Diencephalon (tissue), 1 donor: Measurements from ENCODE around the gene FBXW2. TPM values are rescaled to one million over a fixed set of nuclear protein-coding genes. Genes with fewer than 3 reads are reported as not detected.

ENCODE experiments used
- total RNA-seq: library from RNA; depleted of rRNA; stranded (reverse); fragments of >200 nt; gene quantifications from one replicate; pipeline ENCODE4 v1.2.3, GENCODE V29; 2014

FBXW2 gene, protein sequence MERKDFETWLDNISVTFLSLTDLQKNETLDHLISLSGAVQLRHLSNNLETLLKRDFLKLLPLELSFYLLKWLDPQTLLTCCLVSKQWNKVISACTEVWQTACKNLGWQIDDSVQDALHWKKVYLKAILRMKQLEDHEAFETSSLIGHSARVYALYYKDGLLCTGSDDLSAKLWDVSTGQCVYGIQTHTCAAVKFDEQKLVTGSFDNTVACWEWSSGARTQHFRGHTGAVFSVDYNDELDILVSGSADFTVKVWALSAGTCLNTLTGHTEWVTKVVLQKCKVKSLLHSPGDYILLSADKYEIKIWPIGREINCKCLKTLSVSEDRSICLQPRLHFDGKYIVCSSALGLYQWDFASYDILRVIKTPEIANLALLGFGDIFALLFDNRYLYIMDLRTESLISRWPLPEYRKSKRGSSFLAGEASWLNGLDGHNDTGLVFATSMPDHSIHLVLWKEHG
- 63.7 TPM for total RNA-seq

DNA sequence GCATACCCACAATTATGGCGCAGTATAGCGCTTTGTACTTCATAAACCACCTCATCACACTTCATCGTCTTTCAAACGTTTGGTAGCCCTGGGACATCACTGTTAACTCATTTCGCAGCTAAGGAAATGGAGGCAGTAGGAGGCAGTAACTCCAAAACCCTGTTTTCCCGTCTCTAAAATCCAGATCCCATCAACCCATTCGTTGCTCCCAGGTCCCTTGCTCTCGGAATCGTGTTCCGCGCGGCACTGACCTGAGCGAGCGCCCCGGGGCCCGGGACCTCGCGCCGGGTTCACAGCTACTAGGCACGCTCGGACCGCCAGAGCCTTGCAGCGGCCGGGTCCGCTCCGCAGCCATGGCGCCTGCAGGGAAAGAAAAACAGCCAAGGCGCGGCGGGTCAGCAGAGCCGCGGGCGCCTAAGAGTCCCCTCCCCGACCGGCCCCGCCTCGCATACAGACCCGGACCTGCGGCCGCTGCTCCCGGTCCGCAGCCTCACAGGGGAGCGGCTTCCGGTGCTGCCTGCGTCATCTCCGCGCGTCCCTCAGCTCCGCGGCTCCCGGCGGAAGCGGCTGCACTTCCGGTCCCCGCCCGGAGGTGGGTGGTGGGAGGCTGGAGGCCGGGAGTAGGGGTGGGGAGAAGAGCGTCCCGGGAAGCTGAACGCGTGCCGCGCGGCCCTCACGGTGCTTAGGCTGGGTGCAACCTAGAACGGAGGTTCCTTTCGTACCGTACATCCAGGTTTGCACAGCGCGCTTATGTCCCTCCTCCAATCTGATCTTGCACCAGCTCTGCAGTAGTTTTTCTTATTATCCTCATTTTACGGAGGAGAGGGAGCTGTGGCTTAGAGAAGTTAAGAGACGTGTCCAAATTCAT lies at the start of gene FBXW2:
Gene FBXW2 (minus strand): TSS at position 519 of the 868 bp plus-strand sequence. CDS start 5,158 bp downstream, outside the sequence.

DNA sequence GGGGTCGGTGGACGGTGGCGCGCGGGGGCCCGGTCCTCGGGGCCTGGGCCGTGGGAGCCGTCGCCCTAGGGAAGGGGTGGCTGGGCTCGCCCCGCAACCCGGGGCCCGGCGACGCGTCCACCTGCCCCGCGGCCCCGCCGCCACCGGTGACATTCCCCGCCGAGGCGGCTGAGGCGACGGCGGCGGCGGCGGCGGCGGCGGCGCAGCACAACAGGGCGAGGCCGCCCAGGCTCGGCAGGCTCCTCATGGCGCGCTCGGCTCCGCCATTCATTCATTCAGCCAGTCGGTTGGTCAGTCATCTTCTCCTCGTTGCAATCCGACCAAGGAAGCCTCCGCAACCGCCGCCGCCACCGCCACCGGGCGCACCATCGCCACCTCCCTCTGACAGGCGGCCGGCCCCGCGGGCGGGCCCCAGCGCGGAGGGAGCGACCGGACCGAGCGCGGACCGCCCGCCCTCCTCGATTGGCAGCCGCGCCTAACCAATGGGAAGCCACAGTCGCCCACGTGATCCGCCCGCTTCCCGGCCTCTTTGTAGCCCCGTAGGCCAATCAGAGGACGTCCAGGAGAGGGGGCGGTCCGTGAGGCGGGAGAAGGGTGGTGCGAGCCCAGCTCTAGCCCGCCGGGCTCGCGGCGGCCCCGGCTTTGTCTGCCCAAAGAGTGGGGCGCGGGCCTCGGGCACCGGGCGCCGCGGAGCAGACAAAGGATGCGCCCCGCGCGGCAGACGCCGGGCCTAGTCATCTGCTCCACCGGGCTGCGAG lies 78.9 kb downstream of the FBXW2 start, which contains the start of gene MEGF9:
Gene MEGF9 (minus strand): TSS at position 383 of the 758 bp plus-strand sequence. CDS start 112 bp downstream, at position 271.

Other genes with a start within 250 kb of the FBXW2 start
- gene CDK5RAP2, start 213.2 kb downstream of the FBXW2 start, total RNA-seq, result 33.9 TPM
- gene MEGF9, start 78.9 kb downstream of the FBXW2 start, total RNA-seq, result 60.7 TPM
- gene PSMD5, start 49.5 kb upstream of the FBXW2 start, total RNA-seq, result 37.8 TPM
- gene PHF19, start 83.8 kb upstream of the FBXW2 start, total RNA-seq, result 8.3 TPM
- 2.8 TPM for gene TRAF1, start 133.4 kb upstream of the FBXW2 start, total RNA-seq